Right lobe of liver (tissue), 6 donors: ENCODE data around the gene CAV1. TPM values are rescaled to one million over a fixed set of nuclear protein-coding genes. Genes with fewer than 3 reads are reported as not detected.

ENCODE experiments used
- ATAC-seq, 4 donors: fragments of 200-7000 bp; cut with Tn5 transposase; one replicate each; pipeline ENCODE4 v1.9.1; 2020; ENCODE audit warnings: mild to moderate bottlenecking in 4 of 4, moderate library complexity in 4 of 4
- DNase-seq, 3 donors: peaks; one replicate each; pipeline ENCODE4 v3.0.0-alpha.2; 2020
- H3K27ac ChIP-seq, 3 donors: fragments of 200-600 bp; one replicate each; pipeline ENCODE4 v1.8.0; 2022
- H3K27me3 ChIP-seq, 2 donors: fragments of 200-600 bp; one replicate each; pipeline ENCODE4 v1.8.0; 2022
- H3K36me3 ChIP-seq, 4 donors: fragments of 200-600 bp; sonication (generic) in 1 of 4; one replicate each; pipeline versions ENCODE4 v1.5.1 to v1.8.0; 2017 to 2022; ENCODE audit warnings: control low read depth in 1 of 4
- H3K4me1 ChIP-seq, 4 donors: fragments of 200-600 bp; sonication (generic) in 1 of 4; one replicate each; pipeline versions ENCODE4 v1.5.1 to v1.8.0; 2017 to 2022; ENCODE audit warnings: control low read depth in 1 of 4
- H3K4me3 ChIP-seq, 3 donors: fragments of 200-600 bp; one replicate each; pipeline ENCODE4 v1.8.0; 2022
- H3K9me3 ChIP-seq, 4 donors: fragments of 200-600 bp; sonication (generic) in 1 of 4; one replicate each; pipeline versions ENCODE4 v1.5.1 to v1.8.0; 2017 to 2022; ENCODE audit warnings: control low read depth in 1 of 4
- CTCF ChIP-seq, 4 donors: fragments of 200-600 bp in 3 of 4; fragments of 450-650 bp in 1 of 4; IDR thresholded peaks; one replicate each; pipeline versions ENCODE4 v1.5.1 to v1.8.0; 2016 to 2022; ENCODE audit warnings: antibody characterized with exemption in 4 of 4, mild to moderate bottlenecking in 2 of 4
- POLR2A ChIP-seq: fragments of 450-650 bp; IDR thresholded peaks from one replicate; pipeline ENCODE4 v1.6.1; 2017; ENCODE audit warnings: antibody characterized with exemption, mild to moderate bottlenecking
- WGBS: methylation state at CpG from one replicate; pipeline ENCODE4 v1.1.6; 2018; ENCODE audit warnings: low coverage, low lambda C conversion rate; ENCODE audit not compliant: insufficient coverage; ENCODE audit errors: missing lambda C conversion rate; 5-methylcytosine and 5-hydroxymethylcytosine counted together
- intact Hi-C, 2 donors: fragments of 100-400 bp; cut with DNase I; formaldehyde crosslinking; loops; one replicate each; pipeline versions ENCODE4 v1.11.2 to v1.14.1; 2022
- total RNA-seq, 6 experiments: library from RNA; depleted of rRNA in 2 of 6; stranded (reverse); fragments of >200 nt in 2 of 6; fragmentation: NEBNext Ultra II Directional in 3 of 6; extraction: Animal tissue kit (Norgen Biotek cat#: 25700) in 3 of 6; gene quantifications; one replicate each; pipeline versions ENCODE4 v1.1.0 to v1.2.4, GENCODE V29; 2016 to 2023
- donor health status: DM: no; HTN: yes; CAD: no.
- donor health status: DM: no; HTN: no; CAD: no.
- donor health status: DM: no; HTN: no; CAD: no.
- donor health status: DM: no; HTN: yes; CAD: no.
- donor health status: DM: no; HTN: yes; CAD: no.

CAV1 gene
- total RNA-seq, 6 experiments from 2014 or later = 3.8 to 19.8 (median 9.0) TPM

GRCh38 chr7:116595063-116595462 lies 70.2 kb downstream of the CAV1 start:
- intact Hi-C loops = loop anchor here (10.0 kb wide), 3 partner anchors 70 to 220 kb away; no protein-coding TSS in a partner anchor
- Histone ChIP-seq H3K9me3 (no peaks in the 10 kb centered on the region), H3K27ac (no peak overlapping the region), H3K27me3 (no peaks in the 10 kb centered on the region), H3K4me3 (no peak overlapping the region), H3K4me1 (peaks cover 0 to 17% (median 0%) of the 10 kb centered on the region in 4 donors), H3K36me3 (no peaks in the 10 kb centered on the region)
- no peak for TF ChIP-seq POLR2A
- TF ChIP-seq CTCF (IDR thresholded peaks at IDR 0.05) = no peak
- no peak for DNase-seq
- 90% methylated on average over 8 of the region's 9 CpGs for WGBS
- ATAC-seq = no peak

- no peaks in the 10 kb centered on the region for H3K36me3 ChIP-seq
- no peaks in the 10 kb centered on the region for H3K9me3 ChIP-seq
- H3K4me3 ChIP-seq = no peak overlapping the region
- H3K27me3 ChIP-seq = no peaks in the 10 kb centered on the region
- H3K4me1 ChIP-seq = peaks cover 0 to 15% (median 0%) of the 10 kb centered on the region in 4 donors
- ATAC-seq = no peak
- intact Hi-C loops = loop anchor here (10.0 kb wide), 3 partner anchors 67 to 217 kb away; no protein-coding TSS in a partner anchor
- TF ChIP-seq POLR2A (no peak), CTCF (IDR thresholded peaks at IDR 0.05) (no peak)
- WGBS = 57% methylated on average over 3 of the region's 6 CpGs
- DNase-seq = no peak
- no peak overlapping the region for H3K27ac ChIP-seq
Observed at GRCh38 chr7:116597384-116597783, 72.5 kb downstream of the CAV1 start.

DNA sequence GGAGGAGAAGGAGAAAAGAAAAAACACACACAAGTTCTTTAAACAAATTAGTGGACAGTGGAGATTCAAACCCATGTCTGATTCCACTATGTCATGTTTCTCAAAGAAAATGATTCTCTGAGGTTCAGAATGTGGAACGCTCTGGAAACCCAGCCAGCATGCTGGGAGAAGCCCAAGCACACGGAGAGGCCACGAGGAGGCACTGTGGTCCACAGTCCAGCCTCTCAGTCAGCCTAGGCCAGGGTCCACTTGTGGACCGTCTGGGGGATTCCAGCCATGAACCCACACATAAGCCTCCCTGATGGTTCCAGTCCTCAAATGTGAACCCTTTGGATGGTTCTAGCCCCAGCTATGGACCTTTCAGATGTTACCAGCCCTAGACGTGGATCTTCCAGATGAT lies 73.4 kb downstream of the CAV1 start:
- peaks cover 0 to 10% (median 0%) of the 10 kb centered on the region in 4 donors for H3K4me1 ChIP-seq
- no peak overlapping the region for H3K4me3 ChIP-seq
- no peak overlapping the region for H3K27ac ChIP-seq
- intact Hi-C loops = loop anchor here (10.0 kb wide), 3 partner anchors 67 to 217 kb away; no protein-coding TSS in a partner anchor
- WGBS = 62% methylated on average over 2 of the region's 5 CpGs
- peak; percentile 98 to 99 (median 99) for ATAC-seq
- TF ChIP-seq POLR2A = no peak
- TF ChIP-seq CTCF (IDR thresholded peaks at IDR 0.05) = peak; percentile 59 to 80 (median 65)
- no peaks in the 10 kb centered on the region for H3K36me3 ChIP-seq
- no peaks in the 10 kb centered on the region for H3K9me3 ChIP-seq
- no peaks in the 10 kb centered on the region for H3K27me3 ChIP-seq
- peak; percentile 46 to 63 (median 58) for DNase-seq

DNA sequence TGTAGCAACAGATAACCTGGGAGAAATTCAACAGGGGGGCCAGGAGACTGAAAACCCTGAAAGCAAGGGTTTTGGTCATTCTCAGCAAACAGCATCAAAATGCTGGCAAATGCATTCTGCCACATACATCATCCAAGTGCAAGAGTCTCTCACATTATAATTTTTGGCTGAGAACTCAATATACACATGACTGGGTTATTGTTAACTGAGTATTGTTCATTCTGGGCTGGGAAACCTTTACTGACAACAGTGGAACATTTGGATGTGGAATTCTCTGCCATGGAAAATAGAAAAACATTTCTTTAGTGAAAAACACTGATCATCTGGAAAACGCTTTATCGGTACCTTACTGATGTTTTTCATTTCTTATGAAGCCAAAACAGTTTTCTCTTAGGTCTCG lies 74.0 kb downstream of the CAV1 start:
- H3K4me3 ChIP-seq = no peak overlapping the region
- H3K4me1 ChIP-seq = peaks cover 0 to 9% (median 0%) of the 10 kb centered on the region in 4 donors
- H3K36me3 ChIP-seq = no peaks in the 10 kb centered on the region
- no peaks in the 10 kb centered on the region for H3K9me3 ChIP-seq
- no peaks in the 10 kb centered on the region for H3K27me3 ChIP-seq
- no peak overlapping the region for H3K27ac ChIP-seq
- WGBS = 86% methylated on average over 3 of the region's 3 CpGs
- no peak for ATAC-seq
- no peak for DNase-seq
- TF ChIP-seq POLR2A (no peak), CTCF (IDR thresholded peaks at IDR 0.05) (no peak)
- intact Hi-C loops = loop anchor here (10.0 kb wide), 3 partner anchors 66 to 216 kb away; no protein-coding TSS in a partner anchor
